Caco-2 (cell line): ENCODE measurements around the gene CHD9. TPM values are rescaled to one million over a fixed set of nuclear protein-coding genes. Genes with fewer than 3 reads are reported as not detected.

ENCODE experiments used
- BruUV-seq: library from RNA; stranded (reverse); fragments of 400-500 nt; replicated peaks from 2 replicates; lab custom pipeline; 2021; lab: Mats Ljungman, UMichigan
- CTCF ChIA-PET: fragments of 300-600 bp; sonication (Branson Sonifier 250); formaldehyde crosslinking; loops from one replicate; lab custom pipeline; 2022; ENCODE audit warnings: antibody characterized with exemption; lab: Charles Lee
- POLR2A ChIA-PET: fragments of 300-600 bp; sonication (Branson Sonifier 250); formaldehyde crosslinking; loops from one replicate; lab custom pipeline; 2022; ENCODE audit warnings: antibody characterized with exemption; lab: Charles Lee
- DNase-seq, 2 experiments: peaks; one replicate each; pipeline versions ENCODE4 v3.0.0 to v3.0.0-alpha.2; 2020 to 2022
- H3K27me3 ChIP-seq: replicated peaks from 2 replicates; pipeline ENCODE4 v1.6.0; 2011; ENCODE audit warnings: low read length; ENCODE audit not compliant: control insufficient read depth, insufficient read depth
- H3K36me3 ChIP-seq: 2 replicates; pipeline ENCODE4 v1.5.1; 2011; ENCODE audit warnings: low read length; ENCODE audit not compliant: control insufficient read depth, insufficient read depth
- H3K4me1 ChIP-seq: fragments of 250-450 bp; sonication (Bioruptor Pico); 2 replicates; pipeline ENCODE4 v1.5.1; 2020; ENCODE audit warnings: mild to moderate bottlenecking
- H3K4me3 ChIP-seq: 2 replicates; pipeline ENCODE4 v1.5.1; 2011; ENCODE audit warnings: low read depth, mild to moderate bottlenecking, control low read depth, low read length
- H3K9me3 ChIP-seq: fragments of 250-450 bp; sonication (Bioruptor Pico); 2 replicates; pipeline ENCODE4 v1.5.1; 2020; ENCODE audit warnings: mild to moderate bottlenecking, moderate library complexity
- H3K27ac Mint-ChIP-seq: one replicate; pipeline ENCODE4 v1.8.0; 2022; ENCODE audit warnings: mixed read lengths; ENCODE audit not compliant: unreplicated experiment
- H3K27me3 Mint-ChIP-seq: one replicate; pipeline ENCODE4 v1.8.0; 2022; ENCODE audit warnings: mixed read lengths; ENCODE audit not compliant: insufficient read depth, unreplicated experiment
- H3K36me3 Mint-ChIP-seq: one replicate; pipeline ENCODE4 v1.8.0; 2022; ENCODE audit warnings: mild to moderate bottlenecking, mixed read lengths; ENCODE audit not compliant: insufficient read depth, unreplicated experiment
- H3K4me1 Mint-ChIP-seq: one replicate; pipeline ENCODE4 v1.8.0; 2022; ENCODE audit warnings: low read depth, mixed read lengths; ENCODE audit not compliant: unreplicated experiment
- H3K4me3 Mint-ChIP-seq: one replicate; pipeline ENCODE4 v1.8.0; 2022; ENCODE audit warnings: mild to moderate bottlenecking, moderate library complexity, mixed read lengths; ENCODE audit not compliant: unreplicated experiment
- H3K9me3 Mint-ChIP-seq: one replicate; pipeline ENCODE4 v1.8.0; 2022; ENCODE audit warnings: mixed read lengths; ENCODE audit not compliant: unreplicated experiment
- CTCF ChIP-seq, 2 experiments: fragments of 200-600 bp in 1 of 2; IDR thresholded peaks; 1 replicate in 1 of 2; 2 replicates in 1 of 2; pipeline versions ENCODE4 v1.5.1 to v1.8.0; 2011 to 2022; ENCODE audit warnings: antibody characterized with exemption in 1 of 2, control low read depth in 1 of 2, inconsistent platforms in 1 of 2, low read depth in 1 of 2, low read length in 1 of 2, mild to moderate bottlenecking in 1 of 2, moderate library complexity in 1 of 2; ENCODE audit not compliant: insufficient read depth in 1 of 2, severe bottlenecking in 1 of 2, unreplicated experiment in 1 of 2
- intact Hi-C: fragments of 100-400 bp; cut with micrococcal nuclease; formaldehyde crosslinking; loops from one replicate; pipeline ENCODE4 v1.10.0; 2022; ENCODE audit not compliant: unreplicated experiment
- total RNA-seq: library from RNA; stranded (reverse); gene quantifications from 2 replicates; pipeline ENCODE4 v1.2.3, GENCODE V29; 2022

CHD9 gene
- total RNA-seq, 1 experiment from 2014 or later = 29.1 TPM

DNA sequence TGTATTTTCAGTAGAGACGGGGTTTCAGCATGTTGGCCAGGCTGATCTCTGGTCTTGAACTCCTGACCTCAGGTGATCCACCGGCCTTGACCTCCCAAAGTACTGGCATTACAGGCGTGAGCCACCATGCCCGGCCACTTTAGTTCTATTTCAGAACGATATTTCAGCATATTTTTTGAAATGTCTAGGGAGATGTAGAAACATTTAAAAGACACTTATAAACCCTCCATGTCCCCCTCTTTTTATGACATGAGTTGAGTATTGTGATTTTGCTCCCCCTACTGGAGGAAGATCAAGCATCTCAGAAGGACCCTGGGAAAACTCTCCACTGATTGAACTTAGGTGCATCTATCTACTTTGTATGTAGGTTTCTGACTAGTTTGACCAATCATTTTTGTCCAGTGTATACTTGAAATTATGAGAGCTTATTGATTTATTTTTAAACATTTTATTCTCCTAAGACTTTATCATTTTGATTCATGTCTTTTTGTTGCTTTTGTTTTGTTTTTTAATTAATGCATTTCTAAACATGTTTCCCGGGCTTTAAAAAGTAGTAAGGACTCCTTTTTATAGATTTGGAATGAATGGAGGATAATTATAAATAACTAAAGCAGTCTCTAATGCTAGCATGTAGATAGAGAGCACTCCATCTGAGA is 105.1 kb downstream of the CHD9 start:
- ChIA-PET CTCF (interaction anchor here (0.7 kb wide), 1 partner anchor 106 kb away, joined by 3 read pairs; no protein-coding TSS in a partner anchor), POLR2A (no interaction called here)
- Mint-ChIP-seq H3K9me3 (no peaks in the 10 kb centered on the region), H3K36me3 (no peaks in the 10 kb centered on the region), H3K27me3 (no peaks in the 10 kb centered on the region), H3K27ac (no peak overlapping the region), H3K4me3 (no peak overlapping the region), H3K4me1 (no peaks in the 10 kb centered on the region)
- Histone ChIP-seq H3K27me3 (no peaks in the 10 kb centered on the region), H3K4me1 (no peaks in the 10 kb centered on the region), H3K36me3 (0 out of 2 replicates have a peak, but pooled peaks cover 1% of the 10 kb centered on the region), H3K4me3 (no peak overlapping the region), H3K9me3 (no peaks in the 10 kb centered on the region)
- BruUV-seq = no TSS peak
- DNase-seq = peak in 1 of 2 experiments; percentile 65
- TF ChIP-seq CTCF (IDR thresholded peaks at IDR 0.05; ENCODE audit: insufficient read depth in 1 of 2, low read depth in 1 of 2, low read length in 1 of 2, severe bottlenecking in 1 of 2, unreplicated experiment in 1 of 2) = peak; percentile 76 to 89
- intact Hi-C loops = loop anchor here (1.0 to 5.0 kb wide), 4 partner anchors 30 to 105 kb away; no protein-coding TSS in a partner anchor

GRCh38 chr16:53166099-53166498 is 111.3 kb downstream of the CHD9 start:
- Histone ChIP-seq H3K4me1 (0 out of 2 replicates have a peak, but pooled peaks cover 7% of the 10 kb centered on the region), H3K9me3 (no peaks in the 10 kb centered on the region), H3K4me3 (no peak overlapping the region), H3K36me3 (no peaks in the 10 kb centered on the region), H3K27me3 (no peaks in the 10 kb centered on the region)
- H3K4me3 Mint-ChIP-seq = no peak overlapping the region
- CTCF ChIA-PET = interaction anchor here (0.5 kb wide), 1 partner anchor 137 kb away, joined by 5 read pairs; no protein-coding TSS in a partner anchor
- no peaks in the 10 kb centered on the region for H3K4me1 Mint-ChIP-seq
- no peak for DNase-seq
- no peaks in the 10 kb centered on the region for H3K27me3 Mint-ChIP-seq
- H3K36me3 Mint-ChIP-seq = no peaks in the 10 kb centered on the region
- H3K27ac Mint-ChIP-seq = no peak overlapping the region
- H3K9me3 Mint-ChIP-seq = no peaks in the 10 kb centered on the region
- POLR2A ChIA-PET = interaction anchor here (0.6 kb wide), 1 partner anchor 42 kb away, joined by 3 read pairs; no protein-coding TSS in a partner anchor
- BruUV-seq = no TSS peak
- TF ChIP-seq CTCF (IDR thresholded peaks at IDR 0.05; ENCODE audit: insufficient read depth in 1 of 2, low read depth in 1 of 2, low read length in 1 of 2, severe bottlenecking in 1 of 2, unreplicated experiment in 1 of 2) = no peak
- intact Hi-C loops = no loop called here

- H3K27ac Mint-ChIP-seq = no peak overlapping the region
- Histone ChIP-seq H3K4me3 (no peak overlapping the region), H3K27me3 (no peaks in the 10 kb centered on the region), H3K4me1 (0 out of 2 replicates have a peak, but pooled peaks cover 7% of the 10 kb centered on the region), H3K9me3 (no peaks in the 10 kb centered on the region), H3K36me3 (no peaks in the 10 kb centered on the region)
- no peaks in the 10 kb centered on the region for H3K27me3 Mint-ChIP-seq
- peaks cover under 1% of the 10 kb centered on the region for H3K36me3 Mint-ChIP-seq
- no peaks in the 10 kb centered on the region for H3K4me1 Mint-ChIP-seq
- intact Hi-C loops = no loop called here
- POLR2A ChIA-PET = no interaction called here
- no TSS peak for BruUV-seq
- H3K9me3 Mint-ChIP-seq = no peaks in the 10 kb centered on the region
- DNase-seq = no peak
- CTCF ChIA-PET = no interaction called here
- TF ChIP-seq CTCF (IDR thresholded peaks at IDR 0.05; ENCODE audit: insufficient read depth in 1 of 2, low read depth in 1 of 2, low read length in 1 of 2, severe bottlenecking in 1 of 2, unreplicated experiment in 1 of 2) = no peak
- no peak overlapping the region for H3K4me3 Mint-ChIP-seq
Measured at GRCh38 chr16:53168744-53169143, 114.0 kb downstream of the CHD9 start.
